HG03095 (cell line): ENCODE measurements around the gene MPPED1.

Experiments
- ATAC-seq: cut with Tn5 transposase; IDR thresholded peaks from one replicate; pipeline ENCODE4 v1.9.1; 2021; ENCODE audit warnings: moderate library complexity; ENCODE audit not compliant: unreplicated experiment

The MPPED1 gene

GRCh38 chr22:43535741-43536140, 123.9 kb downstream of the MPPED1 start:
- ATAC-seq, result no peak

GRCh38 chr22:43537019-43537585, 125.3 kb downstream of the MPPED1 start:
- no peak for ATAC-seq

GRCh38 chr22:43539572-43540528, 128.0 kb downstream of the MPPED1 start:
- no peak for ATAC-seq

GRCh38 chr22:43540529-43540923, 128.7 kb downstream of the MPPED1 start:
- no peak for ATAC-seq

GRCh38 chr22:43541022-43541421, 129.2 kb downstream of the MPPED1 start:
- ATAC-seq, result no peak

GRCh38 chr22:43541462-43542407, 129.9 kb downstream of the MPPED1 start:
- ATAC-seq, result no peak

- ATAC-seq, result no peak
Measured at GRCh38 chr22:43542681-43543521, 131.1 kb downstream of the MPPED1 start.

- ATAC-seq, result no peak
Measured at GRCh38 chr22:43543522-43544288, 131.9 kb downstream of the MPPED1 start.

- no peak for ATAC-seq
Measured at GRCh38 chr22:43544289-43544673, 132.5 kb downstream of the MPPED1 start.

- no peak for ATAC-seq
Measured at GRCh38 chr22:43546186-43546585, 134.4 kb downstream of the MPPED1 start.

- no peak for ATAC-seq
Measured at GRCh38 chr22:43550024-43550620, 138.3 kb downstream of the MPPED1 start.

GRCh38 chr22:43550672-43551071, 138.9 kb downstream of the MPPED1 start:
- ATAC-seq, result no peak

- no peak for ATAC-seq
Measured at GRCh38 chr22:43553451-43554258, 141.8 kb downstream of the MPPED1 start.

GRCh38 chr22:43554259-43554636, 142.4 kb downstream of the MPPED1 start:
- no peak for ATAC-seq

GRCh38 chr22:43554694-43555365, 143.0 kb downstream of the MPPED1 start:
- ATAC-seq, result no peak

GRCh38 chr22:43555561-43556515, 144.0 kb downstream of the MPPED1 start:
- ATAC-seq, result no peak
